GM23338 (cell line): ENCODE results near the gene PRUNE2. TPM values are rescaled to one million over a fixed set of nuclear protein-coding genes. Genes with fewer than 3 reads are reported as not detected.

Experiments used
- ATAC-seq: fragments of 200-7000 bp; cut with Tn5 transposase; 3 replicates; pipeline ENCODE4 v1.9.1; 2020
- DNase-seq: peaks from one replicate; pipeline ENCODE4 v3.0.0-alpha.2; 2015; ENCODE audit warnings: low spot score
- H2AFZ ChIP-seq: fragments of 200-600 bp; sonication (generic); 2 replicates; pipeline ENCODE4 v1.8.0; 2016; ENCODE audit warnings: antibody characterized with exemption, mild to moderate bottlenecking, moderate library complexity
- H3F3A ChIP-seq: fragments of 200-600 bp; sonication (generic); replicated peaks from 2 replicates; pipeline ENCODE4 v1.8.0; 2017; ENCODE audit warnings: antibody characterized with exemption, mixed run types, low read depth
- H3K27ac ChIP-seq: fragments of 200-600 bp; sonication (generic); 2 replicates; pipeline ENCODE4 v1.6.1; 2016; ENCODE audit warnings: low read depth
- H3K27me3 ChIP-seq: fragments of 200-600 bp; sonication (generic); 2 replicates; pipeline ENCODE4 v1.8.0; 2016; ENCODE audit warnings: mild to moderate bottlenecking, mixed run types, moderate library complexity; ENCODE audit not compliant: insufficient read depth
- H3K36me3 ChIP-seq: fragments of 200-600 bp; sonication (generic); 2 replicates; pipeline ENCODE4 v1.8.0; 2016; ENCODE audit warnings: mild to moderate bottlenecking; ENCODE audit not compliant: insufficient read depth
- H3K4me1 ChIP-seq: fragments of 200-600 bp; sonication (generic); 2 replicates; pipeline ENCODE4 v1.8.0; 2016; ENCODE audit warnings: mild to moderate bottlenecking, moderate library complexity; ENCODE audit not compliant: insufficient read depth
- H3K4me2 ChIP-seq: fragments of 200-600 bp; sonication (generic); 2 replicates; pipeline ENCODE4 v1.7.1; 2017; ENCODE audit warnings: mixed run types
- H3K4me3 ChIP-seq: fragments of 200-600 bp; sonication (generic); 2 replicates; pipeline ENCODE4 v1.6.1; 2016; ENCODE audit warnings: mixed run types
- H3K79me2 ChIP-seq: fragments of 200-600 bp; sonication (generic); replicated peaks from 2 replicates; pipeline ENCODE4 v1.8.0; 2017; ENCODE audit warnings: mild to moderate bottlenecking; ENCODE audit not compliant: insufficient read depth
- H3K9me2 ChIP-seq: fragments of 200-600 bp; sonication (generic); 2 replicates; pipeline ENCODE4 v1.8.0; 2017; ENCODE audit not compliant: insufficient read depth
- H4K20me1 ChIP-seq: fragments of 200-600 bp; sonication (generic); replicated peaks from 2 replicates; pipeline ENCODE4 v1.8.0; 2017; ENCODE audit warnings: mild to moderate bottlenecking; ENCODE audit not compliant: insufficient read depth
- H3K27ac Mint-ChIP-seq: 2 replicates; pipeline ENCODE4 v1.8.0; 2020; ENCODE audit warnings: inconsistent platforms, mild to moderate bottlenecking, moderate library complexity, mixed read lengths
- H3K27me3 Mint-ChIP-seq: 3 replicates; pipeline ENCODE4 v1.8.0; 2022; ENCODE audit warnings: low read depth, mild to moderate bottlenecking, moderate library complexity, mixed read lengths, inconsistent platforms; ENCODE audit not compliant: insufficient read depth, poor library complexity
- H3K36me3 Mint-ChIP-seq: 3 replicates; pipeline ENCODE4 v1.8.0; 2021; ENCODE audit warnings: low read depth, mild to moderate bottlenecking, inconsistent platforms, moderate library complexity, mixed read lengths
- H3K4me1 Mint-ChIP-seq: 3 replicates; pipeline ENCODE4 v1.8.0; 2020; ENCODE audit warnings: mild to moderate bottlenecking, inconsistent platforms, mixed read lengths
- H3K4me3 Mint-ChIP-seq: 3 replicates; pipeline ENCODE4 v1.8.0; 2021; ENCODE audit warnings: moderate library complexity, mild to moderate bottlenecking, inconsistent platforms, mixed read lengths
- H3K9me3 Mint-ChIP-seq: 3 replicates; pipeline ENCODE4 v1.8.0; 2020; ENCODE audit warnings: moderate library complexity, mild to moderate bottlenecking, inconsistent platforms, mixed read lengths
- CTCF ChIP-seq, 2 experiments: fragments of 200-600 bp in 1 of 2; sonication (generic) in 1 of 2; conservative IDR thresholded peaks; 2 replicates each; pipeline versions ENCODE4 v1.5.1 to v1.6.1; 2016 to 2017; ENCODE audit warnings: antibody characterized with exemption in 2 of 2, low read depth in 2 of 2, mild to moderate bottlenecking in 2 of 2, moderate library complexity in 1 of 2
- POLR2AphosphoS5 ChIP-seq: IDR thresholded peaks from 2 replicates; pipeline ENCODE4 v1.6.1; 2016; ENCODE audit warnings: antibody characterized with exemption, low read depth
- STAT1 ChIP-seq: IDR thresholded peaks from one replicate; pipeline ENCODE4 v1.6.1; 2016; ENCODE audit warnings: antibody characterized with exemption; ENCODE audit not compliant: unreplicated experiment
- ZNF462 ChIP-seq: fragments of 250-450 bp; sonication (Bioruptor Pico); IDR thresholded peaks from 2 replicates; pipeline ENCODE4 v1.5.0; 2020; ENCODE audit warnings: mild to moderate bottlenecking, moderate library complexity
- polyA plus RNA-seq: library from polyadenylated mRNA; unstranded; fragments of >200 nt; fragmentation: Nextera tagmentation; extraction: Ambion mirVana; gene quantifications from 2 replicates; pipeline ENCODE4 v1.2.1, GENCODE V29; 2016
- total RNA-seq: library from RNA; depleted of rRNA; stranded (reverse); fragments of >200 nt; shearing (Covaris generic); gene quantifications from 2 replicates; pipeline ENCODE4 v1.2.3, GENCODE V29; 2014
- TF ChIP-seq, protein P1 (sequence below): IDR thresholded peaks from 2 replicates; pipeline ENCODE4 v1.6.1; 2016; ENCODE audit warnings: antibody characterized with exemption

Gene PRUNE2
- total and polyA plus RNA-seq, 2 experiments from 2014 or later, result 10.6 to 26.5 TPM

- no peak for TF ChIP-seq STAT1
- no peak for TF ChIP-seq CTCF (conservative IDR thresholded peaks at IDR 0.05; ENCODE audit: low read depth in 2 of 2)
- no peak for TF ChIP-seq ZNF462
- TF ChIP-seq POLR2AphosphoS5, result no peak
Observed at GRCh38 chr9:76799473-76799872, 106.4 kb downstream of the PRUNE2 start (continued).

GRCh38 chr9:76798527-76798926 lies 107.4 kb downstream of the PRUNE2 start:
- DNase-seq, result no peak
- no peaks in the 10 kb centered on the region for H4K20me1 ChIP-seq
- ATAC-seq, result no peak
- no peaks in the 10 kb centered on the region for H3F3A ChIP-seq
- Mint-ChIP-seq H3K36me3 (no peaks in the 10 kb centered on the region), H3K4me1 (peaks cover 14% of the 10 kb centered on the region), H3K27ac (no peak overlapping the region), H3K9me3 (no peaks in the 10 kb centered on the region), H3K27me3 (peaks cover 1% of the 10 kb centered on the region), H3K4me3 (no peak overlapping the region)
- H2AFZ ChIP-seq, result no peak overlapping the region
- H3K9me2 ChIP-seq, result no peaks in the 10 kb centered on the region
- H3K4me3 ChIP-seq, result no peak overlapping the region
- H3K27me3 ChIP-seq, result no peaks in the 10 kb centered on the region
- H3K4me1 ChIP-seq, result peaks cover 2% of the 10 kb centered on the region
- no peaks in the 10 kb centered on the region for H3K79me2 ChIP-seq
- H3K36me3 ChIP-seq, result no peaks in the 10 kb centered on the region
- H3K27ac ChIP-seq, result no peak overlapping the region
- H3K4me2 ChIP-seq, result no peak overlapping the region
- TF ChIP-seq CTCF (conservative IDR thresholded peaks at IDR 0.05; ENCODE audit: low read depth in 2 of 2) (no peak), STAT1 (no peak), POLR2AphosphoS5 (no peak)
- TF ChIP-seq, protein P1, sequence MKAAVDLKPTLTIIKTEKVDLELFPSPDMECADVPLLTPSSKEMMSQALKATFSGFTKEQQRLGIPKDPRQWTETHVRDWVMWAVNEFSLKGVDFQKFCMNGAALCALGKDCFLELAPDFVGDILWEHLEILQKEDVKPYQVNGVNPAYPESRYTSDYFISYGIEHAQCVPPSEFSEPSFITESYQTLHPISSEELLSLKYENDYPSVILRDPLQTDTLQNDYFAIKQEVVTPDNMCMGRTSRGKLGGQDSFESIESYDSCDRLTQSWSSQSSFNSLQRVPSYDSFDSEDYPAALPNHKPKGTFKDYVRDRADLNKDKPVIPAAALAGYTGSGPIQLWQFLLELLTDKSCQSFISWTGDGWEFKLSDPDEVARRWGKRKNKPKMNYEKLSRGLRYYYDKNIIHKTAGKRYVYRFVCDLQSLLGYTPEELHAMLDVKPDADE, result no peak
